GM06990 (cell line): ENCODE results near the gene NDUFB11.
"Not testable (repeated sequence)": the region's sequence is repeated elsewhere in the genome, so short reads cannot be mapped to it uniquely, and the experiment has no call there.

Experiments
- DNase-seq: peaks from one replicate; pipeline ENCODE4 v3.0.0-alpha.2; 2011; ENCODE audit not compliant: insufficient read length; ENCODE audit errors: extremely low read depth
- H3K27me3 ChIP-seq: replicated peaks from 2 replicates; pipeline ENCODE4 v1.6.0; 2011; ENCODE audit warnings: low read length; ENCODE audit not compliant: control insufficient read depth, insufficient read depth
- H3K36me3 ChIP-seq: 2 replicates; pipeline ENCODE4 v1.5.1; 2011; ENCODE audit warnings: low read length; ENCODE audit not compliant: control insufficient read depth, insufficient read depth
- H3K4me3 ChIP-seq: replicated peaks from 2 replicates; pipeline ENCODE4 v1.5.1; 2011; ENCODE audit warnings: low read depth, mild to moderate bottlenecking, control low read depth, low read length
- TF ChIP-seq, protein P1 (sequence below): IDR thresholded peaks from 2 replicates; pipeline ENCODE4 v1.5.1; 2011; ENCODE audit warnings: low read length, control low read depth, mild to moderate bottlenecking, inconsistent platforms; ENCODE audit not compliant: insufficient read depth, poor library complexity, severe bottlenecking

Gene NDUFB11

DNA sequence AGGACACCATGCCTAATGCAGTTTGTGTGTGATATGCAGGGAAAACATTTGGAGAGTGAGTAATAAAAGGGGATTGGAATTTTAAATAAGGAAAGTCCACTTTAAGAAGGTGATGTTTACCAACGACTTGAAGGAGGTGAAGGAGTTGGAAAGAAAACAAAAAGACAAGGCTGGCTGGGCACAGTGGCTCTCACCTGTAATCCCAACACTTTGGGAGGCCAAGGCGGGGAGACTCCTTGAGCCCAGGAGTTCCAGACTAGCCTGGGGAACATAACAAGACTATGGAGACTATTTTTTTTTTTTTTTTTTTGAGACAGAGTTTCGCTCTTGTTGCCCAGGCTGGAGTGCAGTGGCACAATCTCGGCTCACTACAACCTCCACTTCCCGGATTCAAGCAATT is 11.0 kb downstream of the NDUFB11 start:
- no peak for DNase-seq
- TF ChIP-seq, protein P1, sequence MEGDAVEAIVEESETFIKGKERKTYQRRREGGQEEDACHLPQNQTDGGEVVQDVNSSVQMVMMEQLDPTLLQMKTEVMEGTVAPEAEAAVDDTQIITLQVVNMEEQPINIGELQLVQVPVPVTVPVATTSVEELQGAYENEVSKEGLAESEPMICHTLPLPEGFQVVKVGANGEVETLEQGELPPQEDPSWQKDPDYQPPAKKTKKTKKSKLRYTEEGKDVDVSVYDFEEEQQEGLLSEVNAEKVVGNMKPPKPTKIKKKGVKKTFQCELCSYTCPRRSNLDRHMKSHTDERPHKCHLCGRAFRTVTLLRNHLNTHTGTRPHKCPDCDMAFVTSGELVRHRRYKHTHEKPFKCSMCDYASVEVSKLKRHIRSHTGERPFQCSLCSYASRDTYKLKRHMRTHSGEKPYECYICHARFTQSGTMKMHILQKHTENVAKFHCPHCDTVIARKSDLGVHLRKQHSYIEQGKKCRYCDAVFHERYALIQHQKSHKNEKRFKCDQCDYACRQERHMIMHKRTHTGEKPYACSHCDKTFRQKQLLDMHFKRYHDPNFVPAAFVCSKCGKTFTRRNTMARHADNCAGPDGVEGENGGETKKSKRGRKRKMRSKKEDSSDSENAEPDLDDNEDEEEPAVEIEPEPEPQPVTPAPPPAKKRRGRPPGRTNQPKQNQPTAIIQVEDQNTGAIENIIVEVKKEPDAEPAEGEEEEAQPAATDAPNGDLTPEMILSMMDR = no peak
- Histone ChIP-seq H3K27me3 (no peaks in the 10 kb centered on the region), H3K4me3 (no peak overlapping the region), H3K36me3 (no peaks in the 10 kb centered on the region)

DNA sequence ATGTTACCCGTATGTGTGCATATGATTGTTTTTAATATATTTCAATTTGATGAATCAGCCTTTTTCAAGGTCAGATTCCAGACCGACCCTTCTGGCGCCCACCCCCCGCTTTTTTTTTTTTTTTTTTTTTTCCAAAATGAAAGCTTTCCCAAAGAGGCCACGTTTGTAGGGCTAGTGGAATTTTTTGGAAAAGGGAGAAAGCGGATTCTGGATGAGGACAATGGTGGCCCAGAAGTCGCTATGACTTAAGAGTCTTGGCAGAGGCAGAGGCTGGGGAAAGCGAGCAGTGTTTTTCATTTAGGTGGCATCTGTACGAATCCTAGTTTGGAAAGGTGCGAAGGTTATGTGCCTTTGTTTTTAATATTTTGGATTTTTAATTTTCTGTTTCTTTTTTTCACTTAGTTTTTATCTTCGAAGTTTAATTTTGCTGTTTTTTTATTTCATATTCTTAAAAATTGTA is 14.6 kb downstream of the NDUFB11 start:
- TF ChIP-seq, protein P1 = no peak
- no peak for DNase-seq
- Histone ChIP-seq H3K4me3 (peak overlapping the region; percentile 63), H3K27me3 (no peaks in the 10 kb centered on the region), H3K36me3 (no peaks in the 10 kb centered on the region)

DNA sequence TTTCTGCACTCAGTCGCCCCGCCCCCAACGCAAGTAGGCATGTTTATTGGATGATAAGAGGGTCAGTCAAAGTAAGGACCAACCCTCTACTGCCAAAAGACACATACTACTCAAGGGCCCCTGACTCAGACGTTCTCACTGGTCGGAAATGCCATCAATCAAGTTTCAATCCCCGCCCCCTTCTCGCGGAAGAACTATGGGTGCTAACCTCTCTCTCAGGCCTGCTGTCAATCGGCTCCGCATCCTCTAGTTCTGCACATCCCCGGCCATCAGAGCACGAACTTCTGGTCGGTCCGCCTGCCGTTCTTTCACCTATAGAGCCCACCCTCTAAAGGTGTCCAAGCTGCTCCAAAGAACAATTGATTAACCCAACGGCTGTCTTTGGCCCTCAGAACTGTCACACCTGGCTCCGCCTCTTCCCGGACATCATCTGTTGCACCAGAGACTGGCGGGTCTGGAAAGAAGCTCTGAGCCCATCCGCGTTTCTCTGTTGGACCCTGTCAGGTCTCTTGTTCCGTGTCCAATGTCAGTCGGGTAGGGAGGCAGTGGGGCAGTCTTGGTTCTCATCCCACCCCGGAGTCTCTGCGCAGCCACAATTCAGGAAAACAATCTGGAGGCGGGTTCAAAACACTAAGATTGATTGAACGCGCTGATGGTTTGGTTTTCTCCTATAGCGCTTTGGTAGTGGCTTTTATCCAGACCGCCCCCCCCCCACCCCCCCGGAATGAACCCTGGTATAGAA is 15.2 kb downstream of the NDUFB11 start:
- H3K36me3 ChIP-seq = no peaks in the 10 kb centered on the region
- no peaks in the 10 kb centered on the region for H3K27me3 ChIP-seq
- TF ChIP-seq, protein P1 = no peak
- peak; percentile 85 for DNase-seq
- peak overlapping the region; percentile 63 for H3K4me3 ChIP-seq

- DNase-seq, H3K36me3 ChIP-seq, H3K4me3 ChIP-seq, H3K27me3 ChIP-seq: not testable (repeated sequence)
Observed at GRCh38 chrX:47124466-47124865, 20.0 kb downstream of the NDUFB11 start.

DNA sequence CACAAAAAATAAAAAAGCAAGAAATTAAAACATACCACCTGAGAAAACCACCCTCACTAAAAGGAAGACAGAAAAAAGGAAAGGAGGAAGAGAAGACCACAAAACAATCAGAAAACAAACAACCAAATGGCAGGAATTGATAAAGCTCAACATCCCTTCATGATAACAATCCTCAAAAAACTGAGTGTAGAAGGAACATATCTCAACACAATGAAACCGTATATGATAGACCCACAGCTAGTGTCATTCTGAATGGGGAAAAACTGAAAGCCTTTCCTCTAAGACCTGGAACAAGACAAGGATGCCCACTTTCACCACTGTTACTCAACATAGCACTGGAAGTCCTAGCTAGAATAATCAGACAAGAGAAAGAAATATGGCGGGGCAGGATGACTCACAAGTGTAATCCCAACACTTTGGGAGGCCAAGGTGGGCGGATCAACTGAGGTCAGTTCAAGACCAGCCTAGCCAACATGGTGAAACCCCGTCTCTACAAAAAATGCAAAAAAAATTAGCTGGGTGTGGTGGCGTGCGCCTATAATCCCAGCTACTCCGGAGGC is 27.9 kb downstream of the NDUFB11 start:
- H3K4me3 ChIP-seq, H3K27me3 ChIP-seq, H3K36me3 ChIP-seq, DNase-seq: not testable (repeated sequence)

DNA sequence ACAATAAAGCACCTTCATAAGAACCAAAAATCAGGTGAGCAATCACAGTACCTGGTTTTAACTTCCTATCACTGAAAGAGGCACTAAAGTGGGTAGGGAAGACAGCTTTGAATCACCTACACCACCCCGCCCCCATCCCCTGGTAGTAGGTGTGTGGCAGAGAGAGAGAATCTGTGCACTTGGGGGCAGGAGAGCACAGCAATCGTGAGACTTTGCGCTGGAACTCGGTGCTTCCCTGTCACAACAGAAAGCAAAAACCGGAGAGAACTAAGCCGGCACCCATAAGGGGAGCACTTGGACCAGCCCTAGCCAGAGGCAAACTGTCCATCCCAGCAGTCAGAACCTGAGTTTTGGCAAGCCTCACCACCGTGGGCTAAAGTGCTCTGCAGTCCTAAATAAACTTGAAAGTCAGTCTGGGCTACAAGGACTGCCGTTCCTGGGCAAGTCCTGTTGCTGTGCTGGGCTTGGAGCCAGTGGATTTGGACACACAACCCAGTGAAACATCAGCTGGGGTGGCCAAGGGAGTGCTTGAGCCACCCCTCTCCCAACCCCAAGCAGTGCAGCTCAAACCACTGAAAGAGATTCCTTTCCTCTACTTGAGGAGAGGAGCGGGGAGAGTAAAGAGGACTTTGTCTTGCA is 32.1 kb downstream of the NDUFB11 start:
- Histone ChIP-seq H3K36me3 (no peaks in the 10 kb centered on the region), H3K27me3 (no peaks in the 10 kb centered on the region; the same call in 1 of the 2 replicates), H3K4me3 (no peak overlapping the region)
- DNase-seq = no peak
- TF ChIP-seq, protein P1 = no peak

- H3K27me3 ChIP-seq, H3K4me3 ChIP-seq, H3K36me3 ChIP-seq, DNase-seq: not testable (repeated sequence)
Observed at GRCh38 chrX:47110936-47111615, 33.4 kb downstream of the NDUFB11 start.
